Measurements from ENCODE around the gene DMD.

GRCh38 chrX:31355206-31355955 lies 1856.0 kb downstream of the DMD start:
- TF ChIP-seq TAF1 (IDR thresholded peaks at IDR 0.05; ENCODE audit: borderline replicate concordance, insufficient read depth, low read length) (no peak), POLR2AphosphoS5 (IDR thresholded peaks at IDR 0.05; ENCODE audit: low read depth, low read length) (no peak), REST (IDR thresholded peaks at IDR 0.05; ENCODE audit: insufficient read depth in 1 of 2, low read depth in 2 of 2, low read length in 2 of 2) (no peak), SIN3A (IDR thresholded peaks at IDR 0.05; ENCODE audit: borderline replicate concordance, insufficient read depth, low read length) (no peak)
